Right lobe of liver (tissue), 4 donors: Measurements from ENCODE around the gene NR0B1.

Experiments used
- POLR2A ChIP-seq: fragments of 450-650 bp; IDR thresholded peaks from one replicate; pipeline ENCODE4 v1.6.1; 2017; ENCODE audit warnings: antibody characterized with exemption, mild to moderate bottlenecking
- TF ChIP-seq, protein P1 (sequence below), 4 donors: fragments of 200-600 bp in 3 of 4; fragments of 450-650 bp in 1 of 4; IDR thresholded peaks; one replicate each; pipeline versions ENCODE4 v1.5.1 to v1.8.0; 2016 to 2022; ENCODE audit warnings: antibody characterized with exemption in 4 of 4, mild to moderate bottlenecking in 2 of 4
- donor health status: DM: no; HTN: no; CAD: no.
- donor health status: DM: no; HTN: no; CAD: no.
- donor health status: DM: no; HTN: yes; CAD: no.

DNA sequence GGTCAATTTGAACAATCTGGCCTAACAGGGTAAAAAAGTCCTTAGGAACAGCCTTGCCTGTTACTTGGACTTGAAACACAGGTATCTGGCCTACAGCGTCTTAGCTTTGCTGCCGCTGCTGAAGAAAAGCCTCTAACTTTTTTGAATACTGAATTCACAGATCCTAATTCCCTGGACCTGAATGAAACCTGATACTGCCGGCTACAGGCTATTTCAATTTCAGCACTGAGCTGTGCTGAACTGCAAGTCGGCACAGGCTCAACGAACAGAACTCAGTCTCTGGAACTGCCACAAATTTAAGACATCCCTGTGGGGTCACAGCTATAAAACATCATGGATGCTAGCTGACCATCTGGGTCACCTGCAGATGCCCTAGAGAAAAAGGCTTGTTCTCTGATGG, 7.2 kb downstream of the NR0B1 start:
- TF ChIP-seq, protein P1, sequence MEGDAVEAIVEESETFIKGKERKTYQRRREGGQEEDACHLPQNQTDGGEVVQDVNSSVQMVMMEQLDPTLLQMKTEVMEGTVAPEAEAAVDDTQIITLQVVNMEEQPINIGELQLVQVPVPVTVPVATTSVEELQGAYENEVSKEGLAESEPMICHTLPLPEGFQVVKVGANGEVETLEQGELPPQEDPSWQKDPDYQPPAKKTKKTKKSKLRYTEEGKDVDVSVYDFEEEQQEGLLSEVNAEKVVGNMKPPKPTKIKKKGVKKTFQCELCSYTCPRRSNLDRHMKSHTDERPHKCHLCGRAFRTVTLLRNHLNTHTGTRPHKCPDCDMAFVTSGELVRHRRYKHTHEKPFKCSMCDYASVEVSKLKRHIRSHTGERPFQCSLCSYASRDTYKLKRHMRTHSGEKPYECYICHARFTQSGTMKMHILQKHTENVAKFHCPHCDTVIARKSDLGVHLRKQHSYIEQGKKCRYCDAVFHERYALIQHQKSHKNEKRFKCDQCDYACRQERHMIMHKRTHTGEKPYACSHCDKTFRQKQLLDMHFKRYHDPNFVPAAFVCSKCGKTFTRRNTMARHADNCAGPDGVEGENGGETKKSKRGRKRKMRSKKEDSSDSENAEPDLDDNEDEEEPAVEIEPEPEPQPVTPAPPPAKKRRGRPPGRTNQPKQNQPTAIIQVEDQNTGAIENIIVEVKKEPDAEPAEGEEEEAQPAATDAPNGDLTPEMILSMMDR (IDR thresholded peaks at IDR 0.05): no peak
- TF ChIP-seq POLR2A: no peak
